ENCODE data around the gene PRKAG3. TPM values are rescaled to one million over a fixed set of nuclear protein-coding genes. Genes with fewer than 3 reads are reported as not detected.

Gene PRKAG3
- total RNA-seq, 1 experiment from 2014 or later = not detected

DNA sequence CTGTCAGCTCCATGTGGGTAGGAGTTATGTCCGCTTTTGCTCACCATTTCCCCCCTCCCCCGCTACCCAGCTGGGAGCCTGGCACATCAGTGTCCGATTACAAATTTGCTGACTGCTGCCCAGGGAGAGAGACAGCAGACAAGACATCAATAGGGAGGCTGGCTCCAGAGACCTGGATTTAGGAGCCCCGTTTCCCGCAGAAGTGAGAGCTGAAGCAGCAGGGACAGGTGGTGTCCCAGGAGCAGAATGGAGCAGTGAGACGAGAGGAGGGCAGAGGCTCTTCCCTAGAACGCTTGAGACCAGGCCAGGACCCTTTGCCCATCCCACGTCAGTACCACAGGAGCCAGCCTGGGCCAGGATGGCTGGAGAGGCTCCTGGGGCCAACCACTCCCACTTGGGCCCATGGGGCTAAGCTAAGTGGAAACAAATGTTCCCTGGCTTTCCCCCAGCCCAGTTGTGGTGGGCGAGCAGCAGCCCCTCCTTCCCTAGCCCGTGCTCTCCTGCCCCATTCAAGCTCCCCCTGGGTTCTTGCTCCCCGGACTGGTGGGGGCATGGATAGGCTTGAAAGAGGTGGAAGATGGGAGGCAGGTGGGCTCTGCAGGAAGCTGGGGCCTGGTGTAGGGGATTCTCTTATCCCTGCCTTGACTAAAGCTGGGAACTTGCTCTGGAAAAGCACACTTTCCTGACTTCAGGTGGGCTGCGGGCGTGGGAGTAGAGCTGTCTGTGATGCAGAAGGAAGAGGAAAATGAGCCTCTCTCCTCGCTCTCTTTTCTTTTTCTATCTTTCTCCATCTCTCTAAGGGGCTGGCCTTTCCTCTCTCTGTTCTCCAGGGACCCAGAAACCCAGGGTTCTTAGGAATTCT is 23.9 kb upstream of the PRKAG3 start:
- peaks cover 22% of the 10 kb centered on the region for H3K4me1 Mint-ChIP-seq (ENCODE audit: low read depth, unreplicated experiment)
- no peak for DNase-seq
- TF ChIP-seq, protein P1, sequence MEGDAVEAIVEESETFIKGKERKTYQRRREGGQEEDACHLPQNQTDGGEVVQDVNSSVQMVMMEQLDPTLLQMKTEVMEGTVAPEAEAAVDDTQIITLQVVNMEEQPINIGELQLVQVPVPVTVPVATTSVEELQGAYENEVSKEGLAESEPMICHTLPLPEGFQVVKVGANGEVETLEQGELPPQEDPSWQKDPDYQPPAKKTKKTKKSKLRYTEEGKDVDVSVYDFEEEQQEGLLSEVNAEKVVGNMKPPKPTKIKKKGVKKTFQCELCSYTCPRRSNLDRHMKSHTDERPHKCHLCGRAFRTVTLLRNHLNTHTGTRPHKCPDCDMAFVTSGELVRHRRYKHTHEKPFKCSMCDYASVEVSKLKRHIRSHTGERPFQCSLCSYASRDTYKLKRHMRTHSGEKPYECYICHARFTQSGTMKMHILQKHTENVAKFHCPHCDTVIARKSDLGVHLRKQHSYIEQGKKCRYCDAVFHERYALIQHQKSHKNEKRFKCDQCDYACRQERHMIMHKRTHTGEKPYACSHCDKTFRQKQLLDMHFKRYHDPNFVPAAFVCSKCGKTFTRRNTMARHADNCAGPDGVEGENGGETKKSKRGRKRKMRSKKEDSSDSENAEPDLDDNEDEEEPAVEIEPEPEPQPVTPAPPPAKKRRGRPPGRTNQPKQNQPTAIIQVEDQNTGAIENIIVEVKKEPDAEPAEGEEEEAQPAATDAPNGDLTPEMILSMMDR (IDR thresholded peaks at IDR 0.05; ENCODE audit: unreplicated experiment) = no peak
- CTCF ChIA-PET = no interaction called here
- H3K27me3 Mint-ChIP-seq (ENCODE audit: unreplicated experiment) = peaks cover 77% of the 10 kb centered on the region
- BruUV-seq (replicated peaks) = no TSS peak
- intact Hi-C loops (cut with micrococcal nuclease; ENCODE audit: unreplicated experiment) = loop anchor here (10.0 kb wide), 1 partner anchor 129 kb away; the partner anchor contains the start of gene FEV
- H3K4me3 Mint-ChIP-seq (ENCODE audit: low read depth, unreplicated experiment) = no peak overlapping the region
- H3K9me3 Mint-ChIP-seq (ENCODE audit: low read depth, unreplicated experiment) = no peaks in the 10 kb centered on the region
- H3K36me3 Mint-ChIP-seq (ENCODE audit: insufficient read depth, unreplicated experiment) = no peaks in the 10 kb centered on the region
- H3K27ac Mint-ChIP-seq (ENCODE audit: unreplicated experiment) = no peak overlapping the region

DNA sequence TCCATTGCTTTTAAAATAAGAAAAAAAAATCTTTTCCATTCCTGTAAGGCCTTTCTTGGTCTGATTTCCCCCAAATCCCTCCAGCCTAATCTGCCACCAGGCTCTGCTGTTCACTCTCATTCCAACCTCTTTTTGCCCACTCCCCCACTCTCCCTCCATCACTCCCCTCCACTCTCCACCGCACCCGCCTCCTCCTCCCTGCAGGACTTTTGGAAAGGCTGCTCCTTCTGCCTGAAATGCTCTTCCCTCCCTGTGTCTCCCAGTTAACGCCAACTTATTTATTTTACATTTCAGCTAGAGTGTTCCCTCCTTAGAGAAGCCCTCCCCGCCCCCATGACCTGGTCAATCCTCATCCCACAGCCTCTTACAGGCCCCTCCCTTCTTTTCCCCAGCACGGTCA is 23.3 kb upstream of the PRKAG3 start:
- Mint-ChIP-seq H3K9me3 (ENCODE audit: low read depth, unreplicated experiment) (no peaks in the 10 kb centered on the region), H3K27ac (ENCODE audit: unreplicated experiment) (no peak overlapping the region), H3K4me3 (ENCODE audit: low read depth, unreplicated experiment) (no peak overlapping the region), H3K36me3 (ENCODE audit: insufficient read depth, unreplicated experiment) (no peaks in the 10 kb centered on the region), H3K4me1 (ENCODE audit: low read depth, unreplicated experiment) (peaks cover 21% of the 10 kb centered on the region), H3K27me3 (ENCODE audit: unreplicated experiment) (peaks cover 70% of the 10 kb centered on the region)
- TF ChIP-seq, protein P1 (IDR thresholded peaks at IDR 0.05; ENCODE audit: unreplicated experiment) = no peak
- no peak for DNase-seq
- intact Hi-C loops (cut with micrococcal nuclease; ENCODE audit: unreplicated experiment) = loop anchor here (10.0 kb wide), 1 partner anchor 130 kb away; the partner anchor contains the start of gene FEV
- no TSS peak for BruUV-seq (replicated peaks)
- CTCF ChIA-PET = interaction anchor here (0.6 kb wide), 1 partner anchor 91 kb away, joined by 8 read pairs; no protein-coding TSS in a partner anchor

DNA sequence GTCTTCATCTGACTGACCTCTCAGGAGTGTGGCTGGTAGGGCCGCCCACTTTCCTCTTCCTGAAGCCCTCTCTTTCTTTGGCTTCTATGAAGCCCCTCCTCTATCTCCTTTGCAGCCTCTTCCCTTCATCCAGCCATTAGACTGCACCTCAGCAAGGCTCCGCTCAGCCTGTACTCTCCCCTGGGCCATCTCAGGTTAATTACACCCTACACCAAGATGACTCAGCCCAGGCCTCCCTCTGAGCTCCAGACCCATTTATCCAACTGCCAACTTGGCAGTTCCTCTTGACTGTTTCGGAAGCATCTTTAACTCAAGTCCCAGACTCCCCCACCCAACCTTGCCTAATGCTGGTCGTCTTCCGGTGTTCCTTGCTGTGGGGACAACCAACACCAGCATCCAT is 22.2 kb upstream of the PRKAG3 start:
- CTCF ChIA-PET = interaction anchor here (0.9 kb wide), 1 partner anchor 149 kb away, joined by 3 read pairs; no protein-coding TSS in a partner anchor
- no peak for DNase-seq
- BruUV-seq (replicated peaks) = no TSS peak
- Mint-ChIP-seq H3K4me1 (ENCODE audit: low read depth, unreplicated experiment) (peaks cover 24% of the 10 kb centered on the region), H3K27me3 (ENCODE audit: unreplicated experiment) (peaks cover 59% of the 10 kb centered on the region), H3K9me3 (ENCODE audit: low read depth, unreplicated experiment) (no peaks in the 10 kb centered on the region), H3K4me3 (ENCODE audit: low read depth, unreplicated experiment) (no peak overlapping the region), H3K36me3 (ENCODE audit: insufficient read depth, unreplicated experiment) (no peaks in the 10 kb centered on the region), H3K27ac (ENCODE audit: unreplicated experiment) (no peak overlapping the region)
- TF ChIP-seq, protein P1 (IDR thresholded peaks at IDR 0.05; ENCODE audit: unreplicated experiment) = no peak
- intact Hi-C loops (cut with micrococcal nuclease; ENCODE audit: unreplicated experiment) = loop anchor here (10.0 kb wide), 1 partner anchor 131 kb away; the partner anchor contains the start of gene FEV

DNA sequence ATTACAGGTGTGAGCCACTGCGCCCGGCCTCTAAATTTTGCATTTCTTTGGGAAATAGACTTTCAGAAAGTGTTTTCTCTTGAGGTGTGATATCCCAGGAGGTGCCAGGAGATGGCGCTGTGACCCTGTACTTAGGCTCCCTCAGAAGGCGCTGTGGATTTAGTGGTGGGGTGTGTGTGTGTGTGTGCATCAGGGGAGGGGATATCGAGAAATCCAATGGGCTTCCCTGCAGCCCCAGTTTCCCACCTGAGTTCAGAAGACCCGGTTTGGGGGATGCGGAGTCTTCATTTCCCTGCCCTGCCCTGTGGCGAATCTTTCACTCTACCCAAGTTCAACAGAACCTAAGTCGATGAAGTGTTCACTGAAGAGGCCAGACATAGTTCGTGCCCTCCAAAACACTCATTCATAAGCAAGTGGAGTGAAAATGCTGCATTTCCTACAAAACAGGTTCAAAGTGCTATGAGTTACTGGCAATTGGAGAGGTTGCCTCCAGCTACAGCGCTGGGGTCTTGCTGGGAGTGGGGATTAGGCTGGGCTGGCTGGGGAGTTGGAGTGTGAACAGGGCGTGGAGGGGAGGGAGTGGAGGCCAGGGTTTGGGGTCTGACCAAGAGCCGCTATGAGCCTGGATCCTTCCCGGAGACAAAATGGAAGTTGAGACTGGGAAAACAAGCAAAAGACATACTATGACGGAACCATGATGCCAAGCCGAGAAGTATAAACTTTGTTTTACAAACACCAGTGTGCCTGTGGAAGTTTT is 21.5 kb upstream of the PRKAG3 start:
- Mint-ChIP-seq H3K27me3 (ENCODE audit: unreplicated experiment) (peaks cover 52% of the 10 kb centered on the region), H3K4me1 (ENCODE audit: low read depth, unreplicated experiment) (peaks cover 24% of the 10 kb centered on the region), H3K27ac (ENCODE audit: unreplicated experiment) (no peak overlapping the region), H3K9me3 (ENCODE audit: low read depth, unreplicated experiment) (no peaks in the 10 kb centered on the region), H3K36me3 (ENCODE audit: insufficient read depth, unreplicated experiment) (no peaks in the 10 kb centered on the region), H3K4me3 (ENCODE audit: low read depth, unreplicated experiment) (no peak overlapping the region)
- peak; percentile 72 for DNase-seq
- intact Hi-C loops (cut with micrococcal nuclease; ENCODE audit: unreplicated experiment) = loop anchor here (10.0 kb wide), 1 partner anchor 132 kb away; the partner anchor contains the start of gene FEV
- BruUV-seq (replicated peaks) = no TSS peak
- CTCF ChIA-PET = interaction anchor here (0.9 kb wide), 1 partner anchor 149 kb away, joined by 3 read pairs; no protein-coding TSS in a partner anchor
- TF ChIP-seq, protein P1 (IDR thresholded peaks at IDR 0.05; ENCODE audit: unreplicated experiment) = peak; percentile 86
